KBM-7 (cell line): ENCODE data around the gene SLC6A9.

Source experiments
- DNase-seq: peaks from one replicate; pipeline ENCODE4 v3.0.0-alpha.2; 2015
- in situ Hi-C: fragments of 300-500 bp; cut with MboI; formaldehyde crosslinking; loops from 2 replicates; pipeline ENCODE4 v1.14.3; 2020; ENCODE audit warnings: low sequenced_read_pairs, low pct_unique_long_range_greater_than_20kb, mixed read lengths

The SLC6A9 gene

DNA sequence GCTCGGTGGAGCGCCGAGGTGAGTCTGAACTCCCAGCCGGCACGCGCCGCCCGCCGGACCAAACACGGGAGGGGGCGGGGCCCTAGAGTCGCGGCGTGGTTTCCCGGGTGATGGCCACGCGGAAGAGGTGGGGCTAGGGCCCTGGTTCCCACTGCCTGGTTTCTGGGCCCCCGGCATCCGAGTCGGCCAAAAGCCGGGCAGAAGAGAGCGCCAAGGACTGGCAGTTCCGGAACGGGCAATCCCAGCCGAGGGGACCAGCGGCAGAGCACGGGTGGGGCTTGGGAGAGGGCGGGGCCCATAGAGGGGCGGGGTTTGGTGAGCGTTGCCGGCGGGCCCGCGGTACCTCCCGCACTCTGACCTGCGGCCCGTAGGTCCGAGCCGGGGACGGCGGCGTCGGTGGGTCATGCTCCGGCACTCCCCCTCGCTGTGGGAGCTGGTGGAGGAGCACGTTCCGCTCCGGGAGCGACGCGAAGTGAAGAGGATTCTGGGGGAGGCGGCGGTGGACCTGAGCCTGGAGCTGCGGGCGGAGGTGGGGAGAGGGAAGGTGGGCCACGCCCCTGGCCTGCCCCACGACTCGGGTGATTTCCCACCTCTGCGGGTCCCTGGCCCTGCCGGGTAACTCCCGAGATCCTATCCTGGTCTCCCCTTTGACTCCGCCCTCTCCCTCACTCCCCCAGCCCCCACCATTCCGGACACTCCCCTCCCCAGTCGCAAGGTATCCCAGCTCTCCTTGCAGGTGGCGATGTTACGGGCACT, 39.6 kb downstream of the SLC6A9 start, which contains the start of gene CCDC24:
TSS of gene CCDC24 (plus strand) at position 124 of the 756 bp plus-strand sequence. CDS start at position 404, 280 bp downstream.
- DNase-seq = peak; percentile 75
- in situ Hi-C loops = no loop called here

- in situ Hi-C loops = no loop called here
- DNase-seq = no peak
Observed at GRCh38 chr1:43991200-43991475, 40.1 kb downstream of the SLC6A9 start.

- in situ Hi-C loops = no loop called here
- DNase-seq = no peak
Observed at GRCh38 chr1:43990271-43991199, 40.7 kb downstream of the SLC6A9 start.

GRCh38 chr1:43987159-43987902, 43.9 kb downstream of the SLC6A9 start:
- in situ Hi-C loops = no loop called here
- DNase-seq = no peak

DNA sequence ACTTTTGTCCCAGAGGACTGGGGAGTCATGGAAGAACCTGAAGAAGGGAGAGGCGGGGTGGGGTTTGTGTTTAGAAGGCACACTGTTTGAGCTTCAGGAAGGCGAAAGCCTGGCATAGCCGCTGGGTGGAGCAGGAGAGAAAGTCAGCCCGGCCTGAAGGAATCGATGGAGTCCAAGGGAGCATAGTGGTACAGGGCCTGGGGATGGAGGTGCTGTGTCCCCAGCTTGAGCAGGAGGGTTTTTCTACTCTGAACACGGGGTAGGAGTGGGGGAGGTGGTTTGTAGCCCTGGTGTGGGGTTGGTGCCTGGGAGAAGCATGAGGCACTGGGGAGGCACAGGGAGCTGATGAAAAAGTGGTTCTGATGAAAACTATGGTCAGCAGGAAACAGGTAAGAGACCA, 44.5 kb downstream of the SLC6A9 start:
- in situ Hi-C loops = no loop called here

GRCh38 chr1:43985984-43986595, 45.2 kb downstream of the SLC6A9 start:
- in situ Hi-C loops = no loop called here
- no peak for DNase-seq

More for the DNA sequence above, 44.5 kb downstream of the SLC6A9 start:
- DNase-seq = no peak

DNA sequence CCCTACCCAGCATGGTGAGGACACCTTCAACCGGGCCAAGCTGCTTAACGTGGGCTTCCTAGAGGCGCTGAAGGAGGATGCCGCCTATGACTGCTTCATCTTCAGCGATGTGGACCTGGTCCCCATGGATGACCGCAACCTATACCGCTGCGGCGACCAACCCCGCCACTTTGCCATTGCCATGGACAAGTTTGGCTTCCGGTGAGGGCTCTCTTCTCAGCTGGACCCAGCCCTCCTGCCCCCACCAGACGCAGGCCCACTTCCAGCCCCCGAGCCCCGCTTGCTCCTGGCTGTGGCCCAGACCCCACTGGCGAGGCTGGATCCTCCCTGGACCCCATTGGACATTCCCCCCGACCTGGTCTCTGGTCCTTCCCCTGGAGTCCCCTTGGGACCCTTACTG, 46.4 kb downstream of the SLC6A9 start:
- DNase-seq = no peak
- in situ Hi-C loops = no loop called here

GRCh38 chr1:43983253-43983899, 47.9 kb downstream of the SLC6A9 start:
- in situ Hi-C loops = no loop called here
- DNase-seq = no peak

DNA sequence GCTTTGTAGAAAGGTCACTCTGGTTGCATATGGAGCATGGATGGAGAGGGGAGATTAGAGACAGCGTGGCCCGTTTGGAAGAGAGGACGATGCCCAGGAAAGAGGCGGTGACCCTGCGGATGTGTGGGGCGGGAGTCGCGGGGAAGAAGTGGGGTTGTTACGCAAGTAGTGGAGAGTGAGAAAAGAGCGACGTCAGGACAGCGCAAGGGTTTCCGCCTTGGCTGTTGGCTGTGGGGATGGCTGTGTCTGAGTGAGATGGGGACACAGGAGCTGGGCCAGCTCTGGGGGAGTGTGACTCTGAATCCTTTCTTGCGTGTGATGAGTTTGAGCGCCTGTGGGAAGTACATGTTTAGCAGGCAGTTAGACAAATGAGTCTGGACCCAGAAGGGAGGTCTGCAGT, 48.5 kb downstream of the SLC6A9 start:
- DNase-seq = peak; percentile 24

GRCh38 chr1:43982241-43982640, 49.0 kb downstream of the SLC6A9 start:
- in situ Hi-C loops = no loop called here
- DNase-seq = no peak

More for the DNA sequence above, 48.5 kb downstream of the SLC6A9 start:
- in situ Hi-C loops = no loop called here

GRCh38 chr1:43981636-43982035, 49.6 kb downstream of the SLC6A9 start:
- DNase-seq = no peak
- in situ Hi-C loops = no loop called here

- in situ Hi-C loops = no loop called here
- no peak for DNase-seq
Observed at GRCh38 chr1:43981135-43981491, 50.1 kb downstream of the SLC6A9 start.

- in situ Hi-C loops = no loop called here
- no peak for DNase-seq
Observed at GRCh38 chr1:43980255-43981134, 50.8 kb downstream of the SLC6A9 start.

GRCh38 chr1:43979528-43980254, 51.6 kb downstream of the SLC6A9 start:
- DNase-seq = peak; percentile 38
- in situ Hi-C loops = no loop called here

- DNase-seq = no peak
- in situ Hi-C loops = no loop called here
Observed at GRCh38 chr1:43979261-43979527, 52.1 kb downstream of the SLC6A9 start.

GRCh38 chr1:43978551-43979260, 52.6 kb downstream of the SLC6A9 start, which contains the start of gene B4GALT2:
B4GALT2 (plus strand) TSS chr1:43979210; CDS start chr1:43981161, 1,951 bp downstream.
- peak; percentile 41 for DNase-seq
- in situ Hi-C loops = no loop called here

DNA sequence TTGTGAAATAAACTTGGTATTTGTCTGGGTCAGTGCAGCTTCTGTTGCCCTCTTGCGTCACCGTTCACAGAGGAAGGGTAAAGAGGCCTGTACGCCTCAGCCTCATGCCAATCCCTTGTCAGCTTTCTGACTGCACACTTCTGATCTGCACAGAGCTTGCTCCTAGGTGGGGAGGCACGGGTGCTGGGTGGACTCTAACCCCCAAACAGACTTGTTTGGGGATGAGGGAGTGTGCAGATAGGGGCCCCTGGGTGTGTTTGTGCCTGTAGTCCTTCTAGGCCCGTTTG, 53.1 kb downstream of the SLC6A9 start:
- in situ Hi-C loops = no loop called here

More for the DNA sequence above, 53.1 kb downstream of the SLC6A9 start:
- no peak for DNase-seq
